Measurements from ENCODE around the gene CGRRF1. TPM values are rescaled to one million over a fixed set of nuclear protein-coding genes. Genes with fewer than 3 reads are reported as not detected.

Gene CGRRF1
- total and polyA plus RNA-seq, 2 of the 13 experiments (the other 11 are each of a cell fraction or from before 2014, with no cell fraction given) = 16.8 to 18.2 TPM

GRCh38 chr14:54565785-54566409 is 56.2 kb downstream of the CGRRF1 start (continued):
- TF ChIP-seq HNF1A (IDR thresholded peaks at IDR 0.05; ENCODE audit: low read depth) (peak; percentile 69), HNF1A (CRISPR knock-in tag; IDR thresholded peaks at IDR 0.05; ENCODE audit: borderline replicate concordance) (peak; percentile 80; the same call in 1 of the 2 replicates), FOXK1 (CRISPR knock-in tag; IDR thresholded peaks at IDR 0.05; ENCODE audit: borderline replicate concordance, low read depth) (peak; percentile 57; the same call in 1 of the 2 replicates), ERF (CRISPR knock-in tag; IDR thresholded peaks at IDR 0.05) (peak; percentile 68), PAF1 (CRISPR knock-in tag; IDR thresholded peaks at IDR 0.05) (no peak), HIVEP1 (CRISPR knock-in tag; IDR thresholded peaks at IDR 0.05) (peak; percentile 95), ZNF235 (CRISPR knock-in tag; IDR thresholded peaks at IDR 0.05; ENCODE audit: borderline replicate concordance) (no peak), MYC (CRISPR knock-in tag; IDR thresholded peaks at IDR 0.05; ENCODE audit: borderline replicate concordance) (peak; percentile 71; the same call in 1 of the 2 replicates), ESRRA (CRISPR knock-in tag; IDR thresholded peaks at IDR 0.05; ENCODE audit: low read depth) (0 out of 2 replicates have a peak, but pooled peaks have one; percentile 1), ZNF670 (CRISPR knock-in tag; IDR thresholded peaks at IDR 0.05; ENCODE audit: borderline replicate concordance) (0 out of 2 replicates have a peak, but pooled peaks have one; percentile 25), MIXL1 (CRISPR knock-in tag; IDR thresholded peaks at IDR 0.05) (peak; percentile 70; the same call in 1 of the 2 replicates), BCL6 (CRISPR knock-in tag; IDR thresholded peaks at IDR 0.05) (peak; percentile 68; the same call in 1 of the 2 replicates), KLF16 (CRISPR knock-in tag; IDR thresholded peaks at IDR 0.05) (peak in 1 of 2 experiments; percentile 84; a peak in 2 of 4 replicates), KMT2B (CRISPR knock-in tag; IDR thresholded peaks at IDR 0.05) (peak; percentile 50; the same call in 1 of the 2 replicates), GMEB1 (CRISPR knock-in tag; IDR thresholded peaks at IDR 0.05; ENCODE audit: borderline replicate concordance) (peak; percentile 54; the same call in 1 of the 2 replicates), TBL1XR1 (IDR thresholded peaks at IDR 0.05; ENCODE audit: borderline replicate concordance, low read length, partially characterized antibody) (peak; percentile 54), KMT2A (CRISPR knock-in tag; IDR thresholded peaks at IDR 0.05) (peak; percentile 64; the same call in 1 of the 2 replicates), RARA (CRISPR knock-in tag; IDR thresholded peaks at IDR 0.05) (peak; percentile 42; the same call in 1 of the 2 replicates), ATF2 (CRISPR knock-in tag; IDR thresholded peaks at IDR 0.05) (peak; percentile 99), ZBTB42 (CRISPR knock-in tag; IDR thresholded peaks at IDR 0.05) (no peak), FLYWCH1 (CRISPR knock-in tag; IDR thresholded peaks at IDR 0.05) (no peak), ZNF878 (CRISPR knock-in tag; IDR thresholded peaks at IDR 0.05) (peak; percentile 45; the same call in 1 of the 2 replicates), ZNF441 (CRISPR knock-in tag; IDR thresholded peaks at IDR 0.05; ENCODE audit: borderline replicate concordance) (peak; percentile 29; the same call in 1 of the 2 replicates), SKI (IDR thresholded peaks at IDR 0.05; ENCODE audit: partially characterized antibody) (peak; percentile 20)

All from HepG2 (cell line).